ENCODE results near the gene NPDC1.
A peak's percentile ranks its signal among the peaks of the same experiment; 100 is the strongest.

Gene NPDC1

DNA sequence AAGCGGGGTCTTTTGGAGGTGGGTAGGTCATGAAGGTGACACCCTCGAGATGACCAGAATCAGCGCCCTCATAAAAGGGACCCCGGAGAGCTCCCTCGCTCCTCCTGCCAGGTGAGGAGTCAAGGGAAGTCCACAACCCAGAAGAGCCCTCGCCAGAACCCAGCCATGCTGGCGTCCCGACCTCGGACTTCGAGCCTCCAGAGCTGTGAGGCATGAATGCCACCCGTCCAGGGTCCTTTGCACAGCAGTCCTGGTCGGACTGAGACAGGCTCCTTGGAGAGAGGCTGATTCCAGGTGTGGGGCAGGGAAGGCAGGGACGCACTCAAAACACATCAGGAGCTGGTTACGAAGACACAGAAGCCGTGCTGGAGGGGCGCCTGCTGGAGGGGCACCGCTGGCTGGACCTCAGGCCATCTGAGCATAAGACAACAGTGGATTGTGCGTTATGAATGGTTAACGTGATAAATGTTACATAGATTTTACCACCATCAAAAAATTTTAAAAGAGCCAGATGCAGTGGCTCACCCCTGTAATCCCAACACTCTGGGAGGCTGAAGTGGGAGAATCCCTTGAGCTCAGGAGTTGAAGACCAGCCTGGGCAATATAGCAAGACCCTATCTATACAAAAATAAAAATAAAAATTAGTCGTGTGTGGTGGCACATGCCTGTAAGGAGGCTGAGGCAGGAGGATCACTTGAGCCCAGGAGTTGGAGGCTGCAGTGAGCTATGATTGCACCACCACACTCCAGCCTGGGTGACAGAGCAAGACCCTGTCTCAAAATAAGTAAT is 43.9 kb downstream of the NPDC1 start:
- in situ Hi-C loops (cut with HindIII; ENCODE audit: low pct_unique_long_range_greater_than_20kb, low sequenced_read_pairs), result no loop called here
- DNase-seq (ENCODE audit: low read depth in 1 of 2, low spot score in 1 of 2), result no peak
- no peak for TF ChIP-seq JUND (IDR thresholded peaks at IDR 0.05; ENCODE audit: low read depth)

DNA sequence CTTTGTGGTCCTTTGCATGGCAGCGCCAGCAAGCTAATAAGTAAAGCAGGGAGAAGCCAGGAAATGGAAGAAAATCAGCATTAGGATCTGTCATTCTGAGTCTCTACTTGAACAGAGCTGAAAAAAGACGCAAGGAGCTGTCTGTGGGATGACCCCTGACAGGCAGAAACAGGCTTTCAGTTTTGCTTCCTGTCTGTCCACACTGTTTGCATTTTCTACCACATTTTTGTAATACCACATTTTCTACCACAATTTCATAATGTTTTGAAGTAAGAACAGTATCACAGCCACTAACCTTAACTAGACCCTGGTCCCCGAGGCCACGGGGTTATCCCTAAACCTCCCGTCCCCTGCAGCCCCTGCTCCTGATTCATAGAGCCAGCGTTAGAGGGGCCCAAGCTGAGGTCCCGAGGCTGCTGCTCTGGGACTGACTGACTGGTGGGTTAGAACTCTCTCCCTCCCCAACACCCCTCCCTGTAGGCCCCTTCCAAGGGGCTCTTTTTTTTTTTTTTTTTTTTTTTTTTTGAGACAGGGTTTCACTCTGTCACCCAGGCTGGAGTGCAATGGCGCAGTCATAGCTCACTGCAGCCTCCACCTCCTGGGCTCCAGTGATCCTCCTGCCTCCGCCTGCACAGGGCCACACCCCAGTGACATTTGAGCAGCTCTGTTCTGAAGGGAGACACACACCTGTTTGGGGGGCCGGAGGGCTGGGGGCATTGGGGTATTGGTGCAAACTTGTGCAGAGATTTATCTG is 45.6 kb downstream of the NPDC1 start:
- no peak for DNase-seq (ENCODE audit: low read depth in 1 of 2, low spot score in 1 of 2)
- TF ChIP-seq JUND (IDR thresholded peaks at IDR 0.05; ENCODE audit: low read depth), result no peak

DNA sequence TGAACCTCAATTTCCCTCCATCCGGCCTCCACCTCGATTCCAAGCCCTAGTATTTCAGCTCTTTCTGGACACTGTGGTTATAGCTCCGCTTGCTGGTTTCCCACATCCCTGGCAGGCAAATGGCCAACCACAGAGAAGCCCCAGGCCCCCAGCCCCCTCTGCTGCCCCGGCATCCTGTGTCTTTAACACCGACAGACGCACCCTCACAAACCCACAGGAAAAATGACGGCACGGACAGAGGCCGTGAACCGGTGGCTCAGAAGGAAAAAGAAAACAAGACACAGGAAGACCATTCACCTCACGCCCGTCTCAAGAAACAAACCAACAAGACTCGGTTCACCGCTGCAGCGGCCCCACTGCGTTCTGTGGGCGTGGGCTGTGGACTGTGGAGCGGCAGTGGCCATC is 48.1 kb downstream of the NPDC1 start:
- no peak for DNase-seq (ENCODE audit: low read depth in 1 of 2, low spot score in 1 of 2)
- in situ Hi-C loops (cut with HindIII; ENCODE audit: low pct_unique_long_range_greater_than_20kb, low sequenced_read_pairs), result no loop called here
- no peak for TF ChIP-seq JUND (IDR thresholded peaks at IDR 0.05; ENCODE audit: low read depth)

More for the DNA sequence above, 45.6 kb downstream of the NPDC1 start:
- in situ Hi-C loops (cut with HindIII; ENCODE audit: low pct_unique_long_range_greater_than_20kb, low sequenced_read_pairs), result no loop called here

DNA sequence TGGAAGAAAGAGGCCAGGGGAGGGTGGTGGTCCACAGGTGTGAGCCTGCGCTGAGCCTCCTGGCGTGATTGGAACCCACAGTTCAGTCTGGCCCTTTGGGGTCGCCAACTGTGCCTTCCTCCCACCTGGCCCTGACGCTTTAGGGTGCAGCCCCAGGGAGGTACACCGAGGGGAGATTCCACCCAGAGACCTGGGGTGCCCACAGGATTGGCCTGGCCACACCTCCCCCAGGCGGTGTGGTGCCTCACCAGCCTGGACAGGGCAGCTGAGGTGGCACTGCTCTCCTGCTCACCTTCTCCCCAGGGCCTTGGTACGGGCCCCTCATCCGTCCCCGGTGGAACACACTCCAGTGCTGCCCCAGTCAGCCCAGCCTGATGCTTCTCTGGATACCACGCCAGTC is 48.6 kb downstream of the NPDC1 start:
- in situ Hi-C loops (cut with HindIII; ENCODE audit: low pct_unique_long_range_greater_than_20kb, low sequenced_read_pairs), result no loop called here
- TF ChIP-seq JUND (IDR thresholded peaks at IDR 0.05; ENCODE audit: low read depth), result no peak
- peak in 1 of 2 experiments; percentile 41 for DNase-seq (ENCODE audit: low read depth in 1 of 2, low spot score in 1 of 2)

GRCh38 chr9:136996361-136997292 is 49.4 kb downstream of the NPDC1 start, which contains the start of gene CLIC3:
Gene CLIC3 (minus strand): TSS chr9:136996568. CDS start chr9:136996543, 25 bp downstream.
- DNase-seq (ENCODE audit: low read depth in 1 of 2, low spot score in 1 of 2), result peak; percentile 92 to 97
- TF ChIP-seq JUND (IDR thresholded peaks at IDR 0.05; ENCODE audit: low read depth), result no peak
- in situ Hi-C loops (cut with HindIII; ENCODE audit: low pct_unique_long_range_greater_than_20kb, low sequenced_read_pairs), result no loop called here

GRCh38 chr9:136995772-136996311 is 50.1 kb downstream of the NPDC1 start:
- no peak for TF ChIP-seq JUND (IDR thresholded peaks at IDR 0.05; ENCODE audit: low read depth)
- in situ Hi-C loops (cut with HindIII; ENCODE audit: low pct_unique_long_range_greater_than_20kb, low sequenced_read_pairs), result no loop called here
- DNase-seq (ENCODE audit: low read depth in 1 of 2, low spot score in 1 of 2), result peak; percentile 48 to 67

DNA sequence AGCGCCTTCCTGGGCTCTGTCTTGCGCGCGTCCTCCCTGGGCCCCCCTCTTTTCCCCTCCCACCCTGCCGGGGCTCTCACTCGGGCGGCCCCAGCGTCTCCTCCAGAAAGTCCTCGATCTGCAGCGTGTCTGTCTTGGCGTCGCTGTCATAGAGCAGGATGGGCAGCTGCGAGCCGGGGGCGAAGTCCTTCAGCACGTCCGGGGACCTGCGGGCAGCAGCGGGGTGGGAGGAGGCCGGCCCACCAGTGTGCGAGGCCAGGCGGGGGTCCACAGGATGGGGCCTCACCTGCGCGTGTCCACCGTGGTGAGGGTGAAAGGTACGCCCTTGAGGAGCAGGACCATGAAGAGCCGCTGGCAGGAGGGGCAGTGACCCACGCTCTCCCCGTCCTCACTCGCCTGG is 50.6 kb downstream of the NPDC1 start:
- DNase-seq (ENCODE audit: low read depth in 1 of 2, low spot score in 1 of 2), result no peak
- in situ Hi-C loops (cut with HindIII; ENCODE audit: low pct_unique_long_range_greater_than_20kb, low sequenced_read_pairs), result no loop called here
- TF ChIP-seq JUND (IDR thresholded peaks at IDR 0.05; ENCODE audit: low read depth), result no peak

DNA sequence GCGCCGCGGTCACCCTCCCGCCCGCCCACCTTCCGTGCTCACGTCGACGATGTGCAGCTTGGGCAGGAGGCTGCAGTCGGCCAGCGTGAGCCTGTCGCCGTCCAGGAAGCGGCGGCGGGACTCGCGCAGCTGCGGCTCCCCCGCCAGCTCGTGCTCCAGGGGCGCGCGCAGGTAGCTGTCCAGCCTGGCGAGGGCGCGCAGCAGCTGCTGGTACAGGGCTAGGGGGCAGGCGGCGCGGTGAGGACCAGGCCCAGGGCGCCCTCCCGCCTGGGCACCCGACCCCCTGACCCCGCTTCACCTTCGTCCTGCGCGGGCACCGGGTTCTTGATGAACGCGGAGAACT is 51.1 kb downstream of the NPDC1 start:
- DNase-seq (ENCODE audit: low read depth in 1 of 2, low spot score in 1 of 2), result no peak
- no peak for TF ChIP-seq JUND (IDR thresholded peaks at IDR 0.05; ENCODE audit: low read depth)
- in situ Hi-C loops (cut with HindIII; ENCODE audit: low pct_unique_long_range_greater_than_20kb, low sequenced_read_pairs), result no loop called here

DNA sequence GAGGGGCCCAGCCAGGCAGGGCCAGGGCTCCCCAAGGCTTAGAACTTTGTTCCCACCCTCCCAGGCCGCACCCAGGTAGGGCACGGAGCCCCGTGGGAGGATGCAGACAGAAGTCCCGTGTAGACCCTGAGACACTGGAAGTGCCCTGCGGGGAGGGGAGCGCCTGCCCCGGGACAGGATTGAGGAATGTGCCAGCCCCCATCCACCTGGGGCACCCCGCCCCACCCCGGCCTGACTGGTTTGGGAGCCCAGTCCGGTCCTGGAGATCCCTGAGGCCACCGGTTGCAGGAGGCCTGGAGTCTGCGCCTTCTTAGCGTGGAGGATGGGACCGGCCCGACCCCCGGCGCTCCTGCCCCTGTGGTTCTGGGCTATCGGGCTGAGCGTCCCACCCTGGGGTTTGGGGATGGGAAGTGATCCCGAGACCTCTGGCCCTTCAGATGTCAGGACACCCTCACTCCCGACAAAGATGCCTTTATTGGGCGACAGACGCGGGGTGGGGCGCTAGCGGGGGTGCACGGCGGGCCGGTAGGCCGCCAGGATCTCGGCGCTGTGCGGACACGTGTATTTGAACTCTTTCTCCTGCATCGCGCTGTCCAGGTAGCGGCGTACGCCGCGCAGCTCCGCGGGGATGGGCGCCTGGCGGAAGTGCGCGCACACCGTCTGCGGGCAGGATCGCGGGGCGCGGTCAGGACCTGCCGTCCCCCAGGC is 51.6 kb downstream of the NPDC1 start:
- no peak for TF ChIP-seq JUND (IDR thresholded peaks at IDR 0.05; ENCODE audit: low read depth)
- DNase-seq (ENCODE audit: low read depth in 1 of 2, low spot score in 1 of 2), result peak; percentile 85 to 91
- in situ Hi-C loops (cut with HindIII; ENCODE audit: low pct_unique_long_range_greater_than_20kb, low sequenced_read_pairs), result no loop called here

DNA sequence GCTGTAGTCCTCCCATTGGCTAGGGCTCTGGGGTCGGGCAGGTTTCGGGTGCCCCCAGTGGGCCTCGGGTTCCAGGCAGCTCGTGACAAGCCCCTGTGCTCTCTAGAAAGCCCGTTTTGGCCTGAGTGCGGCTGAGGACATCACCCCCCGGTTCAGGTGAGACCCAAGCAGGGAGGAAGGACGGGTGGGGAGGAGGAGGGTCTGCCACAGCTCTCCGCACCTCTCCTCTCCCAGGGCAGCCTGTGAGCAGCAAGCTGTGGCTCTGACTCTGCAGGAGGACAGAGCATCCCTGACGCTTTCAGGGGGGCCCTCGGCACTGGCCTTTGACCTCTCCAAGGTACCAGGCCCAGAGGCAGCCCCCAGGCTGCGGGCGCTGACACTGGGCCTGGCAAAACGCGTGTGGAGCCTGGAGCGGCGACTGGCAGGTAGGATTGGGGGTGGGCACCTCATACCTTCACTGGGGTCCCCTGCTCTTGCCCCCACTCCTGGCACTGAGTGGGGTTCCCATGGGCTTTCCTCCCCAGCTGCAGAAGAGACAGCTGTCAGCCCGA is 53.1 kb downstream of the NPDC1 start:
- no peak for DNase-seq (ENCODE audit: low read depth in 1 of 2, low spot score in 1 of 2)
- in situ Hi-C loops (cut with HindIII; ENCODE audit: low pct_unique_long_range_greater_than_20kb, low sequenced_read_pairs), result no loop called here
- TF ChIP-seq JUND (IDR thresholded peaks at IDR 0.05; ENCODE audit: low read depth), result no peak

DNA sequence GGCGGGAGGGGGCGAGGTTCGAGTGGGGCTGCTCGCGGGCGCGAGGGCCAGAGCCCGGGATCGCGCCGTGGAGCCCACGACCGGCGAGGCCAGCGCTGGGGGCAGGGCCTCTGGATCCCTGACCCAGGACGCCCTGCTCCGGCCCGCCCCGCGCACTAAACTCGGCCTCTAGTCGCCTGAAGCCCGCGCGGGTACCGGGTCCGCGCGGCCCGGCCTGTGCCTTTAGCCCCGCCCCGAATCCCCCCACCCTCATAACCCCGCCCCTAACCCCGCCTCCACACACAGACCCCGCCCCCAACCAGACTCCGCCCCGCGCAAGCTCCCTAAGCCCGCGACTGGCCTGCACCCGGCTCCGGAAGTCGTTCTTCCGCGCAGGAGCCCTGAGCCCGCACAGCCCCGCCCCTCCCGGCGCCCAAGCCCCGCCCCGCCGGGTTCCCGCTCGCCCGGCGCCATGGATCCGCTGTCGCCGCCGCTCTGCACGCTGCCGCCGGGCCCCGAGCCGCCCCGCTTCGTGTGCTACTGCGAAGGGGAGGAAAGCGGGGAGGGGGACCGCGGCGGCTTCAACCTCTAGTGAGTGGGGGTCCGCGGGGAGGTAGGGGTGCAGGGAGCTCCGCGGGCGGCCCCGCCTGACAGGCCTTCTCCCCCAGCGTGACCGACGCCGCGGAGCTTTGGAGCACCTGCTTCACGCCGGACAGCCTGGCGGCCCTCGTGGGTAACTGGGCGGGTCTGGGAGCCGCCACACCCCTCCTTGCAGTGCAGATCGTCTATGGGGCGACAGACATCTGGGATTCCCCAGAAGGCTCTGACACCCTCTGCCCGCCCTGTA is 53.8 kb downstream of the NPDC1 start, which contains the start of gene PAXX:
PAXX (plus strand) TSS at position 430 of the 826 bp plus-strand sequence; CDS start at position 452, 22 bp downstream.
- no peak for TF ChIP-seq JUND (IDR thresholded peaks at IDR 0.05; ENCODE audit: low read depth)
- in situ Hi-C loops (cut with HindIII; ENCODE audit: low pct_unique_long_range_greater_than_20kb, low sequenced_read_pairs), result no loop called here
- peak; percentile 96 to 98 for DNase-seq (ENCODE audit: low read depth in 1 of 2, low spot score in 1 of 2)
